Measurements from ENCODE around the gene NF2.

DNA sequence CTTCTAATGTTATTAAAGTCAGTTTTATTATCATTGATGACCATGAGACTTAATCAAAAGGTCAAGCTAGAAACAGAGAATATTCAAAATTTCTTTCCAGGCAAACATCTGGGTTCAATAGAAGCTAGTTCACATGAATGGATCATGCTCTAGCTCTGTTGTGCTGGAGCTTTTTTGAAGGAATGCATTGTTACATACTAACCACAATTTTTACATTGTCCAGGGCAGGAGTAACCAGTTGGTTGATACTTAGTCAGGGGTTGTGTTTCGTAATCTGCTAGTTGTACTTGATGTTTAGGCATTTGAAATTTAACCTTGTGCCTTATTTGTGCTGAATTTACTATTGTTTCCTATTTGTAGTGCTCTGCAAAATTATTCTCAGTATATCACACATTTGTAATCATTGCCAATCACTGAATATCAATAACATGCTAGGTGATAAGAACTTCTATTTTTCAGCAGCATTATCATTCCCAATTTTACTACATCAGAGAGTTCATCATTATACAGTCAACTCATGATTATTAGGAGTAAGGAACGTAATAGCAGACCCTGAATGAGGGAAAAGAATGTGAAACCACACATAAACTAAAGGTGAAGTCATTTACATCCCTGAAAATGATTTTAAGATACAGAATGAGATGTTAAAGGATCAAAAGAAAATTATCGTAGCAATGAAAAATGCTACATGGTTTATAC, 23.2 kb downstream of the NF2 start:
- no peak for TF ChIP-seq ATF1 (CRISPR knock-in tag; IDR thresholded peaks at IDR 0.05)
- no peak for TF ChIP-seq JUN (CRISPR knock-in tag; IDR thresholded peaks at IDR 0.05)
- TF ChIP-seq NFATC4 (CRISPR knock-in tag; IDR thresholded peaks at IDR 0.05), result no peak
- no peak for TF ChIP-seq CREB1 (CRISPR knock-in tag; IDR thresholded peaks at IDR 0.05)
- TF ChIP-seq, protein P1, sequence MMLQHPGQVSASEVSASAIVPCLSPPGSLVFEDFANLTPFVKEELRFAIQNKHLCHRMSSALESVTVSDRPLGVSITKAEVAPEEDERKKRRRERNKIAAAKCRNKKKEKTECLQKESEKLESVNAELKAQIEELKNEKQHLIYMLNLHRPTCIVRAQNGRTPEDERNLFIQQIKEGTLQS (CRISPR knock-in tag; conservative IDR thresholded peaks at IDR 0.05), result no peak
- TF ChIP-seq, protein P2, sequence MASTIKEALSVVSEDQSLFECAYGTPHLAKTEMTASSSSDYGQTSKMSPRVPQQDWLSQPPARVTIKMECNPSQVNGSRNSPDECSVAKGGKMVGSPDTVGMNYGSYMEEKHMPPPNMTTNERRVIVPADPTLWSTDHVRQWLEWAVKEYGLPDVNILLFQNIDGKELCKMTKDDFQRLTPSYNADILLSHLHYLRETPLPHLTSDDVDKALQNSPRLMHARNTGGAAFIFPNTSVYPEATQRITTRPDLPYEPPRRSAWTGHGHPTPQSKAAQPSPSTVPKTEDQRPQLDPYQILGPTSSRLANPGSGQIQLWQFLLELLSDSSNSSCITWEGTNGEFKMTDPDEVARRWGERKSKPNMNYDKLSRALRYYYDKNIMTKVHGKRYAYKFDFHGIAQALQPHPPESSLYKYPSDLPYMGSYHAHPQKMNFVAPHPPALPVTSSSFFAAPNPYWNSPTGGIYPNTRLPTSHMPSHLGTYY (CRISPR knock-in tag; IDR thresholded peaks at IDR 0.05), result no peak

Data from WTC11 (cell line).